IPS-11a (cell line): ENCODE results near the gene ZNF581.
A peak's percentile ranks its signal among the peaks of the same experiment; 100 is the strongest.

Experiments
- H3K4me3 ChIP-seq: one replicate; pipeline ENCODE4 v1.5.1; 2013; ENCODE audit warnings: low read depth, low read length, control low read depth

Gene ZNF581

DNA sequence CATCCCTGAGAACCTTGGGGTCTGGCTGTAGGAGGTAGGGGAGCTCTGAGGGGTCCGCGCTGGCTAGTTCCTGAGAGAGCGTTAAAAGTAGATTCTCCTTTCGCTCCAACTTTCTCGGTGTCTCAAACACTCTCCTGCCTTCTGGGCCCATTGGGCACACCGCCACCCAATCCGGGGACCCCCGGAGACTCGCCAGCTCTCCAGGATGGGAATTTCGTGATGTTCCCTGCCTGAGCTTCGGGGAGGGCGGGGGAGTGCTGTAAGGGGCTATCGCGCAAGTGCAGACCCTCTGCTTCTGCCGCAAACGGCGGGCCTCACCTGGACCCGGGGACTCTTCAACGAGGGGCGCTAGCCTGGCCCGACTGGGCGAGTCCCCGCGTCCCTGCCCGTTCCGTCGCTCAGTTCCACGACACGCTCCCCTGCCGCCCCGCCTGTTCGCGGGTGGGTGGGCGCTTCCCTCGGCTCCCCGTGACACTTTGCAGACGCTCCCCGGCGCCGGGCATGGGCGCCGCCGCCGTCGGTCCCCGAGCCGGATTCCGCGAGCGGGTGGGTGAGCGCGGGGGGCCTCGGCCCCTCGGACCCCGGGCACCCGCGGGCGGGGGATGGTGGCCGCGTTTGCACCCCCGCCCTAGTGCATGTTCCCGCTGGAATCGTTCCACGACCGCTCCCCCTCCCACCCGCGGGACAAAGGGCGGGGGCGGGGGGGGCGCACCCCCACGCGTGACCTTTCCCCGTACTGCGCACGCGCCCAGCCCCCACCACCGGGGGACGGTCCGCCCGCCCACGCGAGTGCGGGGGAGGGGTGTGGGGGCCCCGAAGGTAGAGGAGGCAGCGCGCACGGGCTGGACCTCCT is 4.5 kb downstream of the ZNF581 start, which contains the start of gene CCDC106:
Gene CCDC106 (plus strand): TSS at position 481 of the 853 bp plus-strand sequence. CDS start 835 bp downstream, outside the sequence.
- peak within 1 kb of the TSS; percentile 83 for H3K4me3 ChIP-seq

DNA sequence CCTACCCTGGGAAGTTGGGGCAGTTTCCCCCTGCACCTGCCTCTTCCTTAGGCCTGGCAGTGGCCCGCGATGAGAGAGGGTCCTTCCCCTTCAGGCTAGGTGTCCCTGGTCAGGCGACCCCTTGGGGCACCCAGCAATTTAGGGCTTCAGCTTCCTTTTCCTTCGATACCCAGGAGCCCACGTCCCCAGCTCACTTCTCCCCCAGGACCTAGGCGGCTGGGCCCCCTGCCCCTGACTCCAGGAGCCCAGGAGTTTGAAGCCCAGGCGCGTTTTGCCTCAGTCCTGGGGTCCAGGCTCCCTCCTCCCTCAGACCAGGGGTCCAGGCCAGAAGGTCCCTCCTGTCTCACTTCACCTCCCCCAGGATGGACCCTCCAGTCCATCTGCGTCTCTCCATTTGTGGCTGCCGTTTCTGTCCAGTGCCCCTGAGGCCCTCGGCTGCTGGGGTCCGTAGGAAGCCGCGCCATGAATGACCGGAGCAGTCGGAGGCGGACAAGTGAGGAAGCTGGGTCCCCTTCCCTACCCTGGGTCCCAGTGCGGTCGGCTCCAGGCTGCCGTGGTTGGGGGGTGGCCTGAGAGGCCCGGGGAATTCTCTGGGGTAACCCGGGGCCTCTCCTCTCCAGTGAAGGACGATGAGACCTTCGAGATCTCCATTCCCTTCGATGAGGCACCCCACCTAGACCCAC is 5.3 kb downstream of the ZNF581 start:
- peak overlapping the region; percentile 83 for H3K4me3 ChIP-seq

DNA sequence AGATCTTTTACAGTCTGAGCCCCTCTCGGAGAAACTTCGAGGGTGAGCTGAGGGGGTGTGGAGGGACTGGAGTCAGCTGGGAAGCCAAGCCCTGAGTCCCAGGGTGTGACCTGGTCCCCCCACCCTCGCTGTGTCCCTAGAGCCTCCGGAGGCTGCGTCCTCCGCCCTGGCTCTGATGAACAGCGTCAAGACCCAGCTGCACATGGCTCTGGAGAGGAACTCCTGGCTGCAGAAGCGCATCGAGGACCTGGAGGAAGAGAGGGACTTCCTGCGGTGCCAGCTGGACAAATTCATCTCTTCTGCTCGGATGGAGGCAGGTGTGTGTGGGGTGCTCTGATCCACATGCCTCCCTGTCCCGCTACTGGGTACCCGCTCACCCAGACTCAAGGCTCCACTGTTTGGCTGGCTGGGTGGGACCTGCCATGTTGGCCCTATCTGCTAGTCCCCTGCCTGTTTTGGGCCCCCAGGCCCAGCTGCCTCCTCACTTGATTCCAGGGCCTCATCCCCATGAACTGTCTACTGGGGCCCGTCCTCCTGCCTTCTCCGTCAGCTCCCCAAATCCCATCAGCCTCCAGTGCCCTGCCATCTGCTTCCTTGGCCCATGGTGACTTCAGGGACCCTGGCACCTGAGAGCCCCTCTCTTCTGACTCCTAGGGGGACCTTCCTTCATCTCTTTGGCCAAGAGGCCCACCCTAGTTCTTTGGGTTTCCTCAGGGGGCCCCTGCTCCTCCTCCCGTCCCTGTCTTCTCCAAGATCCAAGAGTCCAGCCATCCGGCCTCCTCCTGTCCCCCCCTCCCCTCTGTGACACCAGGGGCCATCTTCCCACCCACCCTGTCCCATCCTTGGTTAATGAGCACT is 6.0 kb downstream of the ZNF581 start:
- no peak overlapping the region for H3K4me3 ChIP-seq

DNA sequence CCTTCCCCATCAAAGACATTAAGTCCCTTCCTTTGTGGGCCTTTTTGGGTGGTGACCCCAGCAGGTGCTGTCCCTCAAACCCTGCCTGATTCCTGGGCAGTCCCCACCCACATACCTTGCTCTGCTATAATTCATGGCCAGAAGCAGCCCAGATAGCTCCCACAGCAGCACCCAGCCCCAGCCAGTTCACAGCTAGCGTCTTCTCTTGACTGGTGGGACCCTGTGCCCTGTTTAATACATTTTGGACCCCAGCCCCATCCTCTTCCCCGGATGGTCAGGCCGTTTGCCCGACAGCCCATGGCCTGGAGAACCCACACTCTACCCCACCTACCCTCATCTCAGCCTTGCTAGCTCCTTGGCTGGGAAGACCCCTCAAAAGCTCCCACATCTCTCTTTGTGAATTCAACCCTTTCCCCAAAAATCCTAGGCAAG is 6.7 kb downstream of the ZNF581 start:
- H3K4me3 ChIP-seq, result no peak overlapping the region

DNA sequence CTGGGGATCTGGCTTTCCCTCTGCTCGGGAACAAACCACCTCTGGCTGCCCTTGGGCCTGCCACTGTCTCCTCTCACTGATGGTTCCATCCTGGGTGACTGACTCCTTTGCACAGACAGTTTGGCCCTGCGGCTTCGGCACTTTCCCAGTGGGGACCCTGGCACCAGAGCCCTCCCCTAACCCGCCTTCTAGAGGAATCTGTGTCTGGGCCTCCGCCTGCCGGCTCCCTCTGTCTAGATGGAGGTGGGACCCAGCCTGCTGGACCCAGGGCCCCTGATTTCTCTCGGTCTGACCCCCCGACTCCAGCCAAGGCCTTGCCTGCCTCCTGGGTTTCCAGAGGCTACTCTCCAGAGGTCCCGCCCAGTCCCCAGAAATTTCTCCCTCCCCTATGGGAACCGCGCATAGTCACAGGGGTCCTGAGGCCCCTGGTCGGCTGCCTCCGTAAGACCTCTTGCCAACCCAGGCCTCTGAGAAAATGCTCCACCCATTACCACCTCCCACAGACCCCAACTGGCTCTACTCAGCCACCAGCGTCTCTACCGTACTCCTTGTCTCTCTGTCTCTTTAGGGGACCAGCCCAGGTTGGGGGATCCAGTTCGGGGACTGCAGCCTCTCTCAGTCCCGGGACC is 7.3 kb downstream of the ZNF581 start:
- no peak overlapping the region for H3K4me3 ChIP-seq

DNA sequence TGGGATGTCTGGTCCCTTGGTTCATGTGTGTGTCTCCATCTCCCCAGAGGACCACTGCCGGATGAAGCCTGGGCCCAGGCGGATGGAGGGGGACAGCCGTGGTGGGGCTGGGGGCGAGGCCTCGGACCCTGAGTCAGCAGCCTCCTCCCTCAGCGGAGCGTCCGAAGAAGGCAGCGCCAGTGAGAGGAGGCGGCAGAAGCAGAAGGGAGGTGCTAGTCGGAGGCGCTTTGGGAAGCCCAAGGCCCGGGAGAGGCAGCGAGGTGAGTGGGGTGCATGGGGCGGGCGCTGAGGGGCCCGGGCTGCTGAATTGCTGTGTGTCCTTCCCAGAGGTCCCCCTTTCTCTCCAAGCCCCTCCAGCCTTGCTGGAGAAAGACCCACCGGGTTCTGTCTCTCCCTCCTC is 7.8 kb downstream of the ZNF581 start:
- no peak overlapping the region for H3K4me3 ChIP-seq

DNA sequence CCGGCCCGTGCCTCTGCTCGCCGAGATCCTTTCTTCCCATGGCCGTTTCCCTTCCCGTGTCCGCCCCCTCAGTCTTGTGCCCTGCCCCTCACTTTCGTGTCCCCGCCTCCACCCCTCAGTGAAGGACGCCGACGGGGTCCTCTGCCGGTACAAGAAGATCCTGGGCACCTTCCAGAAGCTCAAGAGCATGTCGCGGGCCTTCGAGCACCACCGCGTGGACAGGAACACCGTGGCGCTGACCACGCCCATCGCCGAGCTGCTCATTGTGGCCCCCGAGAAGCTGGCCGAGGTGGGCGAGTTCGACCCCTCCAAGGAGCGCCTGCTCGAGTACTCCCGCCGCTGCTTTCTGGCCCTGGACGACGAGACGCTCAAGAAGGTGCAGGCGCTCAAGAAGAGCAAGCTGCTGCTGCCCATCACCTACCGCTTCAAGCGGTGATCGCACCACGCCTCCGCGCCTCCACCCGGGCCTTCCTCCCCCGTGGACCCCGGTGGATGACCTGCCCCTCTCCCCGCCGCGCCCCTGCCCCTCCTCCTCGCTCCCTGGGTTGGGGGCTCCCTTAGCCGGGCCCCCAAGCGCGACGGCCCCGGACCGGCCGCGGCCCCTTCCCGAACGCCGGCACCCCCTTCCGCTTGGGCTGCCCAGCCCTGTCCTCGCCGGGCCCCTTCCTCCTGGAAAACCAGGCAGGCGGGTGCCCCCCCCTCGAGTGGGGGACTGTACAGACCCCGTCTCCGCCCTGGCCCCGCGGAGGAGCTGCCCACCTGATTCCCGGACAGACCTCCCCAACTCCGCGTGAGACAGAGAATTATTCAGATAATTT is 9.1 kb downstream of the ZNF581 start:
- peak overlapping the region; percentile 8 for H3K4me3 ChIP-seq

DNA sequence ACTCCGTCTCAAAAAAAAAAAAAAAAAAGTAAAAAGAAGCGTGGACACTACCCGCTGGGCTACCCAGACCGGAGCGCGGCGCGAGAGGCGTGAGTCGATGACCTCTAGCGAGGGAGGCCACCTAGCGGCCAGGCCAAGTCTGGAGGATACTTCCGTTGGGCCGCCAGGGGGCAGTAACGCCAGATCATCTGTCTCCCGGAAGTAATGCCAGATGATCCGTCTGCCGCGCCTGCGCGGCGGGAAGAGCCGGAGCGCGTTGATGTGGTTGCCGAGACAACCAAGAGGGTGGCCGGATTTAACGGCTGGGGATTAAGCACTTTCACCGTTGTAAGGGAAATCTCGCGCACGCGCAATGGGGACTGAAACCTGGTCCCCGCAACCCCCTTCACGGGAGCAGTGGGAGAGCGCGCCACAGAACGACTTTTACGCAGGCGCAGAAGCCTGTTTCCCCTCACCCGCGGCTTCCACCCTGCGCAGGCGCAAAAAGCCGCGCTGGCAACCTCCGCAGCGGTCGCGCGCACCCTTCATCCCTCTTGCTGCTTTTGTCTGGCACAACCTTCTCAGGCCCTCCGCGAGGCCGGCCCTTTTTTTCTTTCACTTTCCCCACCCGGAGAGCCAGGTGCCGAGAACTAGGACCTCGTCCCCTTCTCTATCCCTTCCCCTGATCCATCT is 10.3 kb downstream of the ZNF581 start:
- peak overlapping the region; percentile 85 for H3K4me3 ChIP-seq

DNA sequence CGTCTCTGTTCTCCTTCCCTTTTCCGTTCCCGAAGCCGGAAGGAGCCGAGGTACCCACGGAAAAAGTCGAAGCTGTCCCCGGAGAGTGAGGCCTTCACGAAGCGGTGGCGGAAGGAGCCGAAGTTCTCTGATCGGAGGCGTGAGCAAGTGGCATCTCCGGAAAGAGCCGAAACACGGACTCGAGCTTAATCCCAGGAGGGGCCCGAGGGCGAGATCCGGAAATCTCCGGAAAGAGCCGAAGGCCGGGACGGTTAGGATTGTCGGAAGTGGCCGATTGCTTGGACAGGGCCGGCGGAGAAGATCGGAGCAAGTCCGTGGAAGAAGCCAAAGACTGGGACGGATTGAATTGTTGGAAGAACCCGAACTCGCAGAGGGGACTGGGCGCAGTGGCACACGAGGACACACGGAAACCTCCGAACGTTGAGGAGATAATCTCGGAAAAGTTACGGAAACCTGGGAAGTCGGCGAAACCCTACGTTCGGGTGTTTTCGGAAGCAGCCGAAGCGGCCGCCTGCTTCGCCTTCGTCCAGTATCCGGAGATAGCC is 10.9 kb downstream of the ZNF581 start:
- H3K4me3 ChIP-seq, result peak overlapping the region; percentile 85

DNA sequence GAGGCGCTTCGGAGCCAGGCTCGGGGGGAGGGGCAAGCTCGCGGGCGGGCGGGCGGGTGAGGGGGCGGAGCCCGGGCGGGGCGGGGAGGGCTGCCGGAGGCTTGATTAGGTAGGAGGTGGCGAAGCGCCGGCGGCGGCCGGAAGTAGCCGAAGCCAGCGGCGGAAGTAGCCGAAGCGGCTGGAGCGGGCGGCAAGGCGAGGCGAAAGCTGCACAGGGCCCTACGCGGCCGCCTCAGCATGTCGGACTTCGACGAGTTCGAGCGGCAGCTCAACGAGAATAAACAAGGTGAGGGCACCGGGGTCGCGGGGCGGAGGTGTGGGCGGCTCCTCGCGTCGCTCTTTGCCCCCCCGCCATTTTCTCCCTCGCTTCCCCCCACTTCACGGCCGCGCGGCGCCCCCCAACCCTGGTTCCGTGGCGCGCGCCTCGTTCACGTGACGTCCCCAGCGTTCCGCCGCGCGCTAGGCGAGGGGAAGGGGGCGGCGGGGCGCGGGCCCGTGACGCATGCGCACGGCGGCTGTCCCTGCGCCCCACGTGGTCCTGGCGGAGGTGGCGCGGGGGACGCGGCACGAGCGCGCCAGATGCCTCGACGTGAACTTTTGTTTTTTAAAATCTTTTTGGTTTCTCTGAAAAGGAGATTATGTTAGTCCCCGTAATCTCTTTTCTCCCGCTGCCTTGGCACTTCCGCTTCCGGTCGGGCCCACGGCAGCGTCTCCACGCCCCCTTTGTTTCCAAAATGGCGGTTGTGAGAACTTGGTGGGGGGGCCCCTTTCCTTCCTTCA is 11.6 kb downstream of the ZNF581 start, which contains the start of gene U2AF2:
Gene U2AF2 (plus strand): TSS at position 168 of the 780 bp plus-strand sequence. CDS start 70 bp downstream, at position 238.
- H3K4me3 ChIP-seq, result peak within 1 kb of the TSS; percentile 92

DNA sequence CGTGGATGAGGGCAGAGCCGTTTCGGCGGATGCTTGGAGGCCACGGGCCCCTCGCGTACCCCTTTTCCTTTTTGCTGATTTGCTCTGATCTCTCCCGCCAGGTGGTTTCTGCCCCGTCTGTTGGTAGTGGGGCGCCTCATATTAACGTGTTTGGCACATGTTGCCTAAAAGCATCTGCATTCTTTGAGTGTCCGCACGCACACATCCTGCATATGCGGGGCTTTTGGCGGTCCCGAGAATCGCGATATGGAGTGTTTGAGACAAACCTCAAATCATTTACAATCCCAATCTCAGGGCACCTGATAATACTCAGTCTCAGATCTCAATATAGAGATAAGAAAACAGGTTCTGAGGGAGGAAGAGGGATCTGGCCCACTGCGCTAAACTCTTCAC is 12.2 kb downstream of the ZNF581 start:
- peak overlapping the region; percentile 92 for H3K4me3 ChIP-seq

DNA sequence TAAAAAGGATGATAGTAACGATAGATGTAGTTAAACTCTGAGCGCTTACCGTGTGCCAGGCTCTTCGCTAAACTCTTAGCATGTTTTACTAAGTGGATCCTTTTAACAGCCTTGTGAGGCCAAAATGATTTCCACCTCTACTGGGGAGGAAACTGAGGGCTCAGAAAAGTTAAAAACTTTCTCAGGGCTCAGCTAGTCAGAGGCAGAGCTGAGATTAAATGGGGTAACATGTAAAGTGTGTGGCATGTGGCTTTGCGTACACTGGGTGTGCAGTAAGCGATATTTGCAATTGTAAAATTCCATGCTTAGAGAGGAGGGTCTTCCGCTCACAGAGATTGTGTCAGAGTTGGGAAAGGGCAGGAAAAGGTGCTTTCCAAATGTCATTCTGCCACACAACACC is 13.1 kb downstream of the ZNF581 start:
- peak overlapping the region; percentile 92 for H3K4me3 ChIP-seq

DNA sequence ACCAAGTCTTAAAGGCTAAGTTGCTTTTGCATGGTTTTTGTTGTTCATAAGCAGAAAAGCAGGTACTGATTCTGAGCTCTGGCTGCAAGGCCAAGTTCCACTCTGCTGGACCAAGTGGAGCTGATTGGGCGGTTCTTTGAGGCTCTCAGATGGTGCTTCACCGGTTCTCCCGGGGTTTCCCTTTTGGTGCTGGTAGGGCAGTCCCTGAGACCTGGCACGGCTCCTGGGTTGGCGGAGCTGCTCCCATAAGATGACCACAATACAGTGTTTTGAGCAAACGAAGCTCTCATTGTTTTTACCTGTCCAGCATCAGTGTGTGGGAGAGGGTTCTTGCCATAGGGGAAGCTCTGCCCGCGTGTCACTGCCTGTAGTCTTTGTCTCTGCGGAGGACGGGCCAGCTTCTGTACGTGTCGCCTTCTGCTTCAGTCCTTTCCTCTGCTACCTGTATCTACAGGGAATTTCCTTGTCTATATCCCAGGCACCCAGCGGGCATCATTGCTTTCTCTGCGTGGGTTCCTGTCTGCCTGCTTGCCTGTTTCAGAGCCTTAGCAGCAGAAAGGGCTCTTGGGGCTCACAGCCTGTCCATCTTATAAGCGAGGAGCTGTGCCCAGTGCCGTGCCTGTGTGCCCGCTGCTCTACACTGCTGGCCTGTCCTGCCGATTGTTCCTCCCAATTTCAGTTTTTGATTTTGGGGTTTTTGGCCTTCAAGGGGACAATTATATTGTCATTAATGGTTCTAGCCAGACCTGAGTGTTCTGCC is 13.7 kb downstream of the ZNF581 start:
- no peak overlapping the region for H3K4me3 ChIP-seq

DNA sequence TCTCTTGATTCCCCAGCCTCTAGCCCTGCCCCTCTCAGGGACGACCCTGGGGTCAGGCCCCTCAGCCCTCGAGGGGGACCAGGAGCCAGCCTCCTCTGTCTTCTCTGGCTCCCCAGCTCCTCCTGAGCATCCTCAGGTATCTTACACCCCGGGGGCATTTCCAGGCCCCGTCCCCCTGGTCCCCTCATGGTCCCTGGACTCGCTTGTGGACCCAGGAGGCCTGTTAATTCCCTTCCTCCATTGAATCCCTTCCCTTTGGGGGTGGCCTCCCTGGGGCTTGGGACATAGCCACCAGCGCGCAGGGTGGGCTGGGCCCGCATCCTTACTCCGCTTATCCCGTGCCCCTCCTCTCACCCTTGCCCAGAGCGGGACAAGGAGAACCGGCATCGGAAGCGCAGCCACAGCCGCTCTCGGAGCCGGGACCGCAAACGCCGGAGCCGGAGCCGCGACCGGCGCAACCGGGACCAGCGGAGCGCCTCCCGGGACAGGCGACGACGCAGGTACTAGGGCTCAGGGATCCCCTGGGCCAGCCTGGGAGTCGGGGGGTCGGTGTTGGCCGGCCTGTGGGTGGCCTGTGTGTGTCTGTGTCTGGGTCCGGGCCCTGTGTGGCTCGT is 15.5 kb downstream of the ZNF581 start:
- H3K4me3 ChIP-seq, result no peak overlapping the region

DNA sequence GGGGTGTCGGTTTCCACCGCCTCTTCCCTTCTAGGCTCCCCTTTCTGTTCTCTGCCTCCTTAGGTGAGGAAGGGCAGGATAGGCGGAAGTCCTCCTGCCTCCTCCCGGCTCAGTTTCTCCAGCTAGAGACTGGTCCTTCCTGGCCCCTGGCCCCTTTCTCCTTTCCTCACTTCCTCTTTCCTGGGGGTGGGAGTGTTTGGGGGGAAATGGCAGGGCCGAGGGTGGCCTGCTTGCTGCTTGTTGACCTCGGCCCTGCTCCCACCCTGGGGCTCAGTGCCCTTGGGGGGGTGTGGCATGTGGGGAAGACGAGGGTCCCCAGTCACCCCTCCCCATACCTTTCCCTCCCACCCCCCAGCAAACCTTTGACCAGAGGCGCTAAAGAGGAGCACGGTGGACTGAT is 16.4 kb downstream of the ZNF581 start:
- no peak overlapping the region for H3K4me3 ChIP-seq

DNA sequence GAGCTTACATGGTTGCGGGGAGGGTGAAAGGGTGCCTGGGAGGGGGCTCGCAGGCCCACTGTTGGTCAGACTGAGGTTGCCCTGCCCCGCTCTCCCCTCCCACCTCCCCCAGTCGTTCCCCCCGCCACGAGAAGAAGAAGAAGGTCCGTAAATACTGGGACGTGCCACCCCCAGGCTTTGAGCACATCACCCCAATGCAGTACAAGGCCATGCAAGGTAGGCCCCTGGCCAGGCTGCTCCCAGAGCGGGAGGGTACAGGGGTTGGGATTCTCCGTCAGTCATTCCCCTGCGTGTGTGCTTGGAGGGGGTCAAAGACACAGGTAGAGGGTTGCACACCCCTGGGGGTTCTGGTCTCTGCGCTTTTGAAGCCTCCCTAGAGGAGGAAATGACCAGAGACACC is 17.0 kb downstream of the ZNF581 start:
- no peak overlapping the region for H3K4me3 ChIP-seq

DNA sequence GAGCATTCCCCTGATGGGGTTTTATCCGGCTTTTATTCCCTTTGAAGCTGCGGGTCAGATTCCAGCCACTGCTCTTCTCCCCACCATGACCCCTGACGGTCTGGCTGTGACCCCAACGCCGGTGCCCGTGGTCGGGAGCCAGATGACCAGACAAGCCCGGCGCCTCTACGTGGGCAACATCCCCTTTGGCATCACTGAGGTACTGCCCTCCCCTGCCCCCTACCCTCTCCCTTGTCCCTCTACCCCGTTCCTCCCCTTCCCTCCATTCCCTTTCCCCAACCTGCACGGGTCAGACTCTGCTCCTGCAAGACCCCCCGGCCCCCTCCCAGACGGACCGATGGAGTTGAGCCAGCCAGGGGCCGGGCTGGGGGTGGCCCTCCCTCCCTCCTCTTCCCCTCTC is 17.5 kb downstream of the ZNF581 start:
- H3K4me3 ChIP-seq, result no peak overlapping the region
